Fibroblast of the conjunctiva (primary cell): ENCODE measurements around the gene ADAM22.
"Not testable (repeated sequence)": the region's sequence is repeated elsewhere in the genome, so short reads cannot be mapped to it uniquely, and the experiment has no call there.

ENCODE experiments used
- DNase-seq: peaks from one replicate; pipeline ENCODE4 v3.0.0-alpha.2; 2010; ENCODE audit warnings: low read depth

ADAM22 gene, protein sequence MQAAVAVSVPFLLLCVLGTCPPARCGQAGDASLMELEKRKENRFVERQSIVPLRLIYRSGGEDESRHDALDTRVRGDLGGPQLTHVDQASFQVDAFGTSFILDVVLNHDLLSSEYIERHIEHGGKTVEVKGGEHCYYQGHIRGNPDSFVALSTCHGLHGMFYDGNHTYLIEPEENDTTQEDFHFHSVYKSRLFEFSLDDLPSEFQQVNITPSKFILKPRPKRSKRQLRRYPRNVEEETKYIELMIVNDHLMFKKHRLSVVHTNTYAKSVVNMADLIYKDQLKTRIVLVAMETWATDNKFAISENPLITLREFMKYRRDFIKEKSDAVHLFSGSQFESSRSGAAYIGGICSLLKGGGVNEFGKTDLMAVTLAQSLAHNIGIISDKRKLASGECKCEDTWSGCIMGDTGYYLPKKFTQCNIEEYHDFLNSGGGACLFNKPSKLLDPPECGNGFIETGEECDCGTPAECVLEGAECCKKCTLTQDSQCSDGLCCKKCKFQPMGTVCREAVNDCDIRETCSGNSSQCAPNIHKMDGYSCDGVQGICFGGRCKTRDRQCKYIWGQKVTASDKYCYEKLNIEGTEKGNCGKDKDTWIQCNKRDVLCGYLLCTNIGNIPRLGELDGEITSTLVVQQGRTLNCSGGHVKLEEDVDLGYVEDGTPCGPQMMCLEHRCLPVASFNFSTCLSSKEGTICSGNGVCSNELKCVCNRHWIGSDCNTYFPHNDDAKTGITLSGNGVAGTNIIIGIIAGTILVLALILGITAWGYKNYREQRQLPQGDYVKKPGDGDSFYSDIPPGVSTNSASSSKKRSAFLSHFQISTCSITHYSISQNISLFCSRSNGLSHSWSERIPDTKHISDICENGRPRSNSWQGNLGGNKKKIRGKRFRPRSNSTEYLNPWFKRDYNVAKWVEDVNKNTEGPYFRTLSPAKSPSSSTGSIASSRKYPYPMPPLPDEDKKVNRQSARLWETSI

DNA sequence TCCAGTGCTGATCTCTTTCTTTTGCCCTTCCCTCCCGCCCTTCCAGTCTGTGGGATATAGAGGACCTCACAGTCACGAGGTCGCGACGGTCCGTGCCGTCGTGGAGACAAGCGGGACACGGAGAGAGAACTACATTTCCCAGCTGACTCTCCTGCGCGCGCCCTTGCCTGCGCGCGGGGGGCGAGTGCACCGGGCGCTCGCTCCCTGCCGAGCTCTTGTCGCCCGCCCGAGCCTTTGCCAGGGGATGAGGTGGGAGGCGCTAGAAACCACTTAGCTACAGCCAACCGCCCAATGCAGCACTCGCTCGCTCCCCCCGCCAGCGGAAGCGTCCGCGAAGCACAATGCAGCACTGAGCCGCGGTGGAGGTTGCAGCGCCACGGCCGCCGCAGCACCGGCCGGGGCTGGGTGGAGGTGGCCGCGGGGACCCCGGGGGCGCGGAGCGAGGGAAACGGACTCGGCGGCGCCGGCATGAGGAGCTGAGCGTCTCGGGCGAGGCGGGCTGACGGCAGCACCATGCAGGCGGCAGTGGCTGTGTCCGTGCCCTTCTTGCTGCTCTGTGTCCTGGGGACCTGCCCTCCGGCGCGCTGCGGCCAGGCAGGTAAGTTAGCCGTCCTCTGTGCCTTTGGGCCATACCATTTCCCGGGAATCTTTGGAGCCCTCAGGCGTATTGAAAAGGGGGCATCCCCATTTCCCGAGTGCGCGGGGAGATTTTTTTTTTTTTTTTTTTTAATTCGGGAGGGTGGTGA, at the start of gene ADAM22:
Gene ADAM22 (plus strand): TSS at position 299 of the 746 bp plus-strand sequence. CDS start 215 bp downstream, at position 514.
- DNase-seq = peak; percentile 59

DNA sequence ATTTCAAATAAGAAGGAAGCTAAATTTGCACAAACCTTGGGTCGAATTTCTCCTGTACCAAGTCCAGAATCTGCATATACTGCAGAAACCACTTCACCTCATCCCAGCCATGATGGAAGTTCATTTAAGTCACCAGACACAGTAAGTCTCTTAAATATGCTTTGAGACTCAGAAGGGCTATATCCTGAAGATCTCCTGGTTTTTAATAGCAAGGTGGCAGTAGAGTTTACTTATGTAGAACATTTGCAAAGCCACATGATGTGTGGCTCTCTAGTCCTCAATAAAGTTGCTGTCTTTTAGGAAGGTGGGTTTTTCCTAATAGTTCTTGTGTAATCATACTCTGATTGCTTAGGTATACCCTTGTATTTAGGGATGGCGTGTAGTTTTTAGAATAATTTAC, 49.0 kb upstream of the ADAM22 start:
- DNase-seq = no peak

DNA sequence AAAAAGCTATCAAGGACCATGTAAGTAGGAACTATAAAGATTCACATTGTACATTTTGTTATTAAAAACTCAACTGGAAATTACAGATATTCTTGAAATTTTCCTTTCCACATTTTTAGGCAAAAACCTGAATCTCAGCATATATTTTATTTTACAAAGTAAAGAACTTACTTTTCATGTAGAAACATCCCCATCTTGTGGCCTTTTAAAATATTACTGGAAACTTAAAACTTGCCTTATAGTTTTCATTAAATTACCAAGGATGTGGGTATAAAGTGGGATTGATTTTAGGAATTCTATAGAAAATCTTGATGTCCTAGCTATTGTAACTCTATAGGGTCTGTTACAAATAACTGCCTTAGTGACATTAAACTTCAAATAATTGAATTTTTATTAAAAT, 47.2 kb upstream of the ADAM22 start:
- DNase-seq = peak; percentile 21

DNA sequence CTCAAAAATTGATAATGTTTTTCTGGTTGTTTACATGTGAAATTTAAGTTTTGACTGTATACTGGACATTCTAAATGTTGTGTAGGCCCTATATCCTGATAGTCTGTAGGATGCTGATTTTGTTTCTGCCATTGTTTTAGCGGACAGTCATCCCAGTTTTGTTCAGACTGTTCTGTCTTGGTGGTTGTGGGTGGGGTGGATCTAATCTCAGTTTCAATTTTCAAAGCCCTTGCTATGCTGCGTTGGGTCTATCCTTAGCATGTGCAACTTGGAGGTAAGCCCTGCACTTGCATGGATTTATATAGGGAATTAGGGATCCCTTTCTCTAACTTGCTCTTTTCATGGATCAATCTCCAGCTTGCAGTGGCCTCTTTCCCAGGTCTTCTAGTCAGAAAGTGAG, 38.7 kb upstream of the ADAM22 start:
- DNase-seq = no peak

DNA sequence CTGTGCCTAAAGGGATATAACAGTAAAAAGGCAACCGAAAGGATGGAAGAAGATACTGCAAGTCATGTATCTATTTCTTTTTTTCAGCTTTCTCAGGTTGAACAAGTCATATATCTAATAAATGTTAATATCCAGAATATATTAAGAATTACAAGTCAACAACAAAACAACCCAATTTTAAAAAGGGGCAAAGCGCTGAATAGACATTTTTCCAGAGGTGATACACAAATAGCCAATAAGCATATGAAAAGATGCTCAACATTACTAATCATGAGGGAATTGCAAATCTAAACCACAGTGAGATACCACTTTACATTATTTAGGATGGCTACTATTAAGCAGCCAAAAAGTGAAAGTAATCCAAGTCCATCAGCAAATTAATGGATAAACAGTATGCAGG, 34.8 kb upstream of the ADAM22 start:
- no peak for DNase-seq

DNA sequence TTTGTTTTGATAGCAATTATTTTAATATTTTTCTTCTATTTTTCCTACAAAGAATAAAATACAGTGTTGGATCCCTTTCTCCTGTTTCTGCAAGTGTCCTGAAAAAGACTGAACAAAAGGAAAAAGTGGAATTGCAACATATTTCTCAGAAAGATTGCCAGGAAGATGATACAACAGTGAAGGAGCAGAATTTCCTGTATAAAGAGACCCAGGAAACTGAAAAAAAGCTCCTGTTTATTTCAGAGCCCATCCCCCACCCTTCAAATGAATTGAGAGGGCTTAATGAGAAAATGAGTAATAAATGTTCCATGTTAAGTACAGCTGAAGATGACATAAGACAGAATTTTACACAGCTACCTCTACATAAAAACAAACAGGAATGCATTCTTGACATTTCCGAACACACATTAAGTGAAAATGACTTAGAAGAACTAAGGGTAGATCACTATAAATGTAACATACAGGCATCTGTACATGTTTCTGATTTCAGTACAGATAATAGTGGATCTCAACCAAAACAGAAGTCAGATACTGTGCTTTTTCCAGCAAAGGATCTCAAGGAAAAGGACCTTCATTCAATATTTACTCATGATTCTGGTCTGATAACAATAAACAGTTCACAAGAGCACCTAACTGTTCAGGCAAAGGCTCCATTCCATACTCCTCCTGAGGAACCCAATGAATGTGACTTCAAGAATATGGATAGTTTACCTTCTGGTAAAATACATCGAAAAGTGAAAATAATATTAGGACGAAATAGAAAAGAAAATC, 26.7 kb upstream of the ADAM22 start:
- not testable (repeated sequence) for DNase-seq

DNA sequence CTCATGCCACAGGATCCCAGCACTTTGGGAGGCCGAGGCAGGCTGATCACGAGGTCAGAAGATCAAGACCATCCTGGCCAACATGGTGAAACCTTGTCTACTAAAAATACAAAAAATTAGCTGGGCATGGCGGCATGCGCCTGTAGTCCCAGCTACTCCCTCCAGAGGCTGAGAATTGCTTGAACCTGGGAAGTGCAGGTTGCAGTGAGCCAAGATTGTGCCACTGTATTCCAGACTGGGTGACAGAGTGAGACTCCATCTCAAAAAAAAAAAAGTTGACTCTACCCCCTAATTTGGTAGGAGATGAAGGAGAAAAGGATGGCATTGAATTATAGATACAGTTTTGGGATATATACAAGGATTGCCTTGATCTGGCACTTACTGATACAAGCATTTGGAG, 25.2 kb upstream of the ADAM22 start:
- DNase-seq = not testable (repeated sequence)

DNA sequence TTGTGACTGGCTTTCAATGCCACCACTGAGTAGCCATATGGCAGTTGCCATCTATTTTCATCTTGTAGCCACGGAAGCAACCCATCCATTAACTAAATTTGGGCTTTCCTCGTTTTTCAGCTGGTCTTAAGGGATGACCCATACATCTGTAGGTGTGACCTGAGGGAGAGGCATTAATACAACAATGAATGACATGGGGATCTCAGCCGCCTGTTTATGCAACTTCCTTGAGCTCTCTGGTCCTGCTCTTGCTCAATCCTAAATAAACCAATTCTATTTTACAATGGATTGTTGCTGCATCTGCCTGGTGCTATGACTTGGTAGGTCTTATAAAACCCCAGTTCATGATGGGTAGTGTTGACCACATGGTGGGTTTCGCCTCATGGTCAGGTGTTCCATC, 21.9 kb upstream of the ADAM22 start:
- DNase-seq = no peak

DNA sequence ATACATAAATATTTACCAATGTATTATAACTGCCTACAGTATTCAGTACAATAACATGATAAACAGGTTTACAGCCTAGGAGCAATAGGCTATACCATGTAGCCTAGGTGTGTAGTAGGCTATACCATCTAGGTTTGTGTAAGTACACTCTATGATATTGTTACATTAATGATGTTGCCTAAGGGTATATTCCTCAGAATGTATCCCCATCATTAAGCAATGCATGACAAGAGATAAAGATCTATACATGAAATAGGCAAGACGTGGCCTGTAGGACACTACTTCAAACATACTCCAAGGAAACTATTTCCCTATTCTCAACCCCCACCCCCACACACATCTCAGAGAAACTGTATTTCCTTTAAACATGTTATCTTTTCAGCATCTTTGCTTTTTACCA, 15.3 kb upstream of the ADAM22 start:
- no peak for DNase-seq

DNA sequence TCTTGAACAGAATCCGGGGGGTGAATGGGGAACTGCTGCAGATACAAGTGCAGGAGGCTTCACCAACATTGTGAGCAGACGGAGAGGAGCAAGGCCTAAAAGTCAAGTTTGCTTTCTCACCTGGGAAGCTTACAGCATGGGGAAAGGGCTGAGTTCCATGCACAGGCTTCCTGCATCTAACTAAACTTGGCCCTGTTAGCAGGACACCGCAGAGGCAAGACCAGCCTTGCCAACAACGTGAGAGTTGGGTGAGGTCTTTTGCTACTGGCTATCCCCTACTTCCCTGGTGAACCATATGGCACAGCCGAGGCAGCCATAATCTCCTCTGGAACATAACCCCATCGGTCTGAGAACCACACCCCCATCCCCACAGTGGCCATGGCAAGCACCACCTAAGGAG, 14.2 kb upstream of the ADAM22 start:
- DNase-seq = no peak

DNA sequence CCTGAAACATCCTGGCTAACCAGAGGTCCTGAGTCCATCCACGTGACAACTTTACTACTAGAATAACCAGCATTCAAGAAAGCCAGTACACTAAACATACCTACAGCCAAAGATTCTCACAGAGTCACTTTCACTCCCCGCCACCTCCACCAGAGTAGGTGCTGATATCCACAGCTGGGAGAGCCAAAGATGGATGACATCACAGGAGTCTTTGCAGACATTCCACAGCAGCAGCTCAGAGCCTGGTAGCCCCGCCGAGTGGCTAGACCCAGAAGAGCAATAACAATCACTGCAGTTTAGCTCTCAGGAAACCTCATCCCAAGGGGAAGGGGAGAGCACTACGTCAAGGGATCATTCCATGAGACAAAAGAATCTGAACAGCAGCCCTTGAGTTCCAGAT, 13.5 kb upstream of the ADAM22 start:
- DNase-seq = no peak

DNA sequence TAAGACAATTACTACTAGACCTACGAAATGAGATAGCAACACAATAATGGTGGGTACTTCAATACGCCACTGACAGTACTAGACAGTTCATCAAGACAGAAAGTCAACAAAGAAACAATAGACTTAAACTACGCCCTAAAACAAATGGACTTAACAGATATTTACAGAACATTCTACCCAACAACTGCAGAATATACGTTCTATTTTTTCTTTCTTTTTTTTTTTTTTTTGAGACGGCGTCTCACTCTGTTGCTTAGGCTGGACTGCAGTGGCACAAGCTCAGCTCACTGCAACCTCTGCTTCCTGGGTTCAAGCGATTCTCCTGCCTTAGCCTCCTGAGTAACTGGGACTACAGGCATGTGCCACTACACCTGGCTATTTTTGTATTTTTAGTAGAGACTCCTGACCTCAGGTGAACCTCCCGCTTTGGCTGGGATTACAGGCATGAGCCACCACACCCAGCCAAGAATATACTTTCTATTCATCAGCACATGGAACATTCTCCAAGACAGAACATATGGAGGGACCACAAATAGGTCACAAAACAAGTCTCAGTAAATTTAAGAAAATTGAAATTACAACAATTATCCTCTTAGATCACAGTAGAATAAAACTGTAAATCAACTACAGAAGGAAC, 11.2 kb upstream of the ADAM22 start:
- not testable (repeated sequence) for DNase-seq

DNA sequence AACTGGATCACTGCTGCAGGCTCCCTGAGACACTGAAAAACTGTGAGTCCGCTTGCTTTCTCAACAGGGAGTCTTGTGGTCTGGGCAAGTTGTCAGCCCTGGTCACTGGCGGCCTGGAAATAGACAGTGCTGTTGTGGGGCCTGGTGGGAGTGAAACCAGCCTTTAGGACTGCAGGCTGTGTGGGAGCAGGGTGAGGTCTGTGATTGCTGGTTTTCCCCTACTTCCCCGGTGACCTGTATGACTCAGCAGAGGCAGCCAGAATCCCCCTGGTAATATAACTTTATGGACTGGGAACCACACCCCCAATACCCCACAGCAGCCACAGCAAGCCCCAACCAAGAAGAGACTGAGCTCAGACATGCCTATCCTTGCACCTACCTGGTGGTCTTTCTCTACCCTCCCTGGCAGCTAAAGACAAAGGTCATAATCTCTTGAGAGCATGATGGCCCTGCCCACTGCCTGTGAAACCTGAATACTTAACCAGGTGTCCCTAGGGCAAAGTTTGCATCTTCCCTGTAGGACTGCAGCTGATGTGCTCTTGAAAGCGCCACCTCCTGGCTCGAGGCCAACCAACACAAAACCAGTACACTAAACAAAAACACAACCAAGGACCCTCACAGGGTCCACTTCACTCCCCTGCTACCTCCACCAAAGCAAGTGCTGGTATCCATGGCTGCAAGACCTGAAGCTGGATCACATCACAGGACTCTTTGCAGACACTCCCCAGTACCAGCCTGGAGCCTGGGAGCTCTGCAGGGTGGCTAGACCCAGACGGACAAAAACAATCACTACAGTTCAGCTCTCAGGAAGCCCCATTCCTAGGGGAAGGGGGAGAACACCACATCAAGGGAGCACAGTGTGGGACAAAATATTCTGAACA, 7.2 kb upstream of the ADAM22 start:
- DNase-seq = no peak

DNA sequence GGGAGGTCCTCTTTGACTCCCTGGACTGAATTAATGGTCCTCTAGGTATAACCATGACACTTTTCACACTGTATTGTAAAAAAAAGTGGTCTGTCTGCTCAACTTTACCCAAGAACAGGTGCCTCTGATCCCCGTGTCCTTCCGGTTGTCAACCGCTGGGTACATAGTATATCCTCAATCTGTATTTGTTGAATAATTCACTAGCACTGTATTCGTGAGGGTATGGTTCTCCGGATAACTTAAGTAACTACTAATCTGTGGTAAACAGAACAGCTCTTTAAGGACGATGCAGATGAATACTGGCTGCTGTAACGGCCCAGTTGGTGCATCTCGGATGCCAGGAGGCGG, 472 bp upstream of the ADAM22 start:
- no peak for DNase-seq

DNA sequence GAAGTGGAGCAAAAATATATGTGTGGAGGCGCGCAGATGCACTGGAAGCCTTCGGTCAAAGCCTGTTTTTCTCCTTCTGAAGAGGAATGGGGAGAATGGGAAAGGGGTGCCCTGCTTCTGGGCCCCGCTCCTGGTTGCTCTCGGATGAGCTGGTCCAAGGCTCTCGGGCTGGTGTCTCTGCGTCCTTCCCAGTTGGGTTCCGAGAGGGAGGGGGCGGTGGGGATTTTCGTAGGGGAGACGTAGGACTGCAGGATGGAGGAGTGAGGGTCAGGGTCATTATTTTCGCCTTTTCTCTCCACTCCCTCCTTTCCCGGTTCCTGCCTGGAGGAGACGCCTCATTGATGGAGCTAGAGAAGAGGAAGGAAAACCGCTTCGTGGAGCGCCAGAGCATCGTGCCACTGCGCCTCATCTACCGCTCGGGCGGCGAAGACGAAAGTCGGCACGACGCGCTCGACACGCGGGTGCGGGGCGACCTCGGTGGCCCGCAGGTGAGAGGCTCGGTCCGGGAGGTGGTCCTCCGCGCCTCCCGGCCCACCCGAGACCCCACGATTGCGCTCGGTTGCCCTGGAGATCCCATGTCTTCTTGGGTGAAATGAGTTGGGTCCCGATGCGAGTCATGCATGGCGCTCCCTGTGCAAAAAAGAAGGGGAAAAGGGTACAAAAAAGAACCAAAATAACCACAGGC, 790 bp downstream of the ADAM22 start:
- no peak for DNase-seq

DNA sequence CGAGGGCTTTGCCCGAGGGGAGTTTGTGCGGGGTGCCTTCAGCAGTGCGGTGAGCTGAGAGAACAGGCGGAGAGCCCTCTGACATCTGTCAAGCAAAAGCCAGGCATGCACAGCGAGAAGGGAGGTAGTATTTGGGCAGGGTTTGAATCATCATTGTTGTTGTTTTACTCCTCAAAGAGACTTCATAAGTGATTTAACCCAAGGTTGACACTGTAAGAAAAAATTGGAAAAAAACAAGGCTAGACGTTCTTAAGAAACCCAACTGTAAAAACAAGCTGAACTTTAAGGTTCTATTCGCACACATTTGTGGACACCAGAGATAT, 1.3 kb downstream of the ADAM22 start:
- no peak for DNase-seq

DNA sequence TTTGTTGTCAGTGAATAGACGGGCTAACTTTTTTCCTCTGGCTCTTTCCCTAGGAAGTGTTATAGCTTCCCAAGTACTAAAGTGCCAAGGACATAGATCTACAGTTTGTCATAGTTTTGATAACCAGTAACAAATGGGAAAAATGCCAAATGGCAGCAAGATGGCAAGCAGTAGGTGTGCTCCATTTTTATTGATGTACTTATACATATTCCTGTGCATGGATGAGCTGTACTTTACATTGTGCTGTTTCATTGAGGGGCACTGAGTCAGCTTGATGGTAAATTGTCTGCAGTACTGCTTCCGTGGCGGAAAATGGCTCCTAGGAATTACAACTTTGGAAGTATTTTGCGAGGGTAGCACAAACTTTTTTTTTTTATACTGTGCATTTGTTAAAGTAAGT, 7.1 kb downstream of the ADAM22 start:
- DNase-seq = no peak

DNA sequence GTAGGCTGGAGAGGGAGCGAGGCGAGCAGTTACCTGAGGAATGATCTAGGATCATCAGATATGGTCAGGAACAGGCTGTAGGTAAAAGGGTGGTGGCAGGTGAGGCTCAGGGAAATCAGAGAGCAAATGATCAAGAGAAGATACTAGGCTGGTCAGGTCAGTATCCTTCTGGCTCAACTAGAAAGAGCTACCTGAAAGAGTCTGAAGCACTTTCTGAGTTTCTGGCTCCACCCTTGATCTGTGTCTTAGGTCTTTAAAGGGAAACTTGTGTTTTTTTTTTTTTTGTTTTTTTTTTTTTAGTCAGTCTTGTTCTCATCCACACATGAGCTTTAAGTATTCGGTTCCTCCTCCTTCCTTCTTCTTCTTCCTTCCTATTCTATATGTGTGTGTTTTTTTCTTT, 10.5 kb downstream of the ADAM22 start:
- no peak for DNase-seq

DNA sequence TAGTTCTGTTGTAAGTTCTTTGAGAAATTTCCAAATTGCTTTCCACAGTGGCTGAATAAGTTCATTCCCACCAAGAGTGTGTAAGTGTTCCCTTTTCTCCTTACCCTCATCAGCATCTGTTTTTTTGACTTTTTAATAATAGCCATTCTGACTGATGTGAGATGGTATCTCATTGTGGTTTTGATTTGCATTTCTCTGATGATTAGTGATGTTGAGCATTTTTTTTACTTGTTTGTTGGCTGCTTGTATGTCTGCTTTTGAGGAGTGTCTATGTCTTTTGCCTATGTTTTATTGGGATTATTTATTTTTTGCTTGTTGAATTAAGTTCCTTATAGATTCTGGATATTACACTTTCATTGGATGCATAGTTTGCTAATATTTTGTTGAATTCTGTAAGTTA, 11.9 kb downstream of the ADAM22 start:
- DNase-seq = not testable (repeated sequence)

DNA sequence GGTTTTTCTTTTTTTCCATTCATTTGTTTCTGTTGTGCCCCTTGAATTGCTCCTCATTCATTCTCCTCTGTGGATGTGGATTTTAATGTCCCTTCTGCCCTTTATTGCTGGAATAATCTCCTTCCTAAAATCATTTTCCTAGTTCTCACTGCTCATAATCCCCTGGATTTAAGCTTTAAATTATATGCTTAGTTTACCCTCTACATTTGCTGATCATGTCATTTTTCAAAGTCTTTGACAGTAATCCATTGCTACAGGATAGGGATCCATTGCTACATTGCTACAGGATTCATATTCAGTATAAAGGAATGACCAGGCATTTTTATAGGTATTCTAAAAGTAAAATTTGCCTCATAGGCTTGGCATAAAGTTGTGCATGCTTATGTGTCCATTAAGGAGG, 14.3 kb downstream of the ADAM22 start:
- no peak for DNase-seq
